NCI-H2107 (cell line): ENCODE measurements around the gene SRGAP1.

Experiments
- DNase-seq: peaks from one replicate; lab custom pipeline; 2025; lab: John Stamatoyannopoulos, UW

SRGAP1 gene

GRCh38 chr12:63937378-63938316 lies 93.1 kb downstream of the SRGAP1 start:
- DNase-seq, result no peak

GRCh38 chr12:63940310-63941005 lies 96.0 kb downstream of the SRGAP1 start:
- DNase-seq, result no peak

GRCh38 chr12:63941166-63941800 lies 96.8 kb downstream of the SRGAP1 start:
- no peak for DNase-seq

GRCh38 chr12:63941879-63942278 lies 97.4 kb downstream of the SRGAP1 start:
- DNase-seq, result no peak

- DNase-seq, result no peak
These were observed 98.2 kb downstream of the SRGAP1 start for GRCh38 chr12:63942464-63943241.

GRCh38 chr12:63944034-63944579 lies 99.6 kb downstream of the SRGAP1 start:
- no peak for DNase-seq

- DNase-seq, result no peak
These were observed 100.2 kb downstream of the SRGAP1 start for GRCh38 chr12:63944586-63945228.

GRCh38 chr12:63945777-63946176 lies 101.3 kb downstream of the SRGAP1 start:
- no peak for DNase-seq

GRCh38 chr12:63948211-63948610 lies 103.7 kb downstream of the SRGAP1 start:
- no peak for DNase-seq

- no peak for DNase-seq
These were observed 105.4 kb downstream of the SRGAP1 start for GRCh38 chr12:63949902-63950301.

GRCh38 chr12:63952995-63953394 lies 108.5 kb downstream of the SRGAP1 start:
- no peak for DNase-seq

- no peak for DNase-seq
These were observed 111.5 kb downstream of the SRGAP1 start for GRCh38 chr12:63955831-63956666.

GRCh38 chr12:63957496-63957895 lies 113.0 kb downstream of the SRGAP1 start:
- DNase-seq, result no peak

GRCh38 chr12:63958876-63959580 lies 114.5 kb downstream of the SRGAP1 start:
- no peak for DNase-seq

GRCh38 chr12:63961048-63961447 lies 116.5 kb downstream of the SRGAP1 start:
- DNase-seq, result no peak

GRCh38 chr12:63961543-63961942 lies 117.0 kb downstream of the SRGAP1 start:
- no peak for DNase-seq

GRCh38 chr12:63963868-63964267 lies 119.4 kb downstream of the SRGAP1 start:
- no peak for DNase-seq

- DNase-seq, result no peak
These were observed 119.8 kb downstream of the SRGAP1 start for GRCh38 chr12:63964301-63964700.

GRCh38 chr12:63965936-63966605 lies 121.6 kb downstream of the SRGAP1 start:
- no peak for DNase-seq
